ENCODE measurements around the gene ATRAID.

DNA sequence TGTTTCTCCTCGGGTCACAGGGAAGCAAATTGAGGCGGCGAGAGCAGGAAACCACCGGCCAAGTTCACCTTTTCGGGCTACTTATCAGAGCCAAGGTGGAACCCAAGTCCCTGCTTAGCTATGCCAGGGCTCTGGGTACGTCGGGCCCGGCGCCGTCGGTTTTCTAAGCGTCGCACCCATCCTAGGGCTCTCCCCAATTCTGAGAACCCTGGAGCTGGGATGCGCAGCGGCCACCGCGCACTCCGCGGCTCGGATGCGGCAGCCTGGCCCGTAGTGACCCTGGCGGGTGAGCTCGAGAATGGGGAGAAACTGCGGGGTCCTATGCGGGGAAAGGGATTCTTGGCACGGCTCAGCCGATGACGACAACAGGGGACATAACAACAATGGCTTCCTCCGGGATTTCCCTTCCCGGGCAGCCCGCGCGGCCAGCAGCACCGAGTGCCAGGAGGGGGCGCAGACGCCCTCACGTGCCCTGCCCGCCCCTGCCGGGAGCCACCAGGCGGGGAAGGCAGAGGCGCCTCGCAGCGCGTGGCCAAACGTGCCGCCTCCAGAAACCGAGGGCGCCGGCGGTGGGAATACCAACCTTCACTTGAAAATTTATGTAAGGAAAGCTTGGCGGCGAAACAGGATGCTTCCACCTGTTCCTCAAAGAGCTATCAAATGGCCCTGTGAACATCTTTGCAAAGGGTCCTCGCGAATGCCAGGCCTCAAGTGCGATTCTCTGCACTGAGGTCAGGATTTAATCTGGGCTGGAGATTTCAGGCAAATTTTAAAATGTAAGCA, 53.1 kb downstream of the ATRAID start:
- TF ChIP-seq, protein P1, sequence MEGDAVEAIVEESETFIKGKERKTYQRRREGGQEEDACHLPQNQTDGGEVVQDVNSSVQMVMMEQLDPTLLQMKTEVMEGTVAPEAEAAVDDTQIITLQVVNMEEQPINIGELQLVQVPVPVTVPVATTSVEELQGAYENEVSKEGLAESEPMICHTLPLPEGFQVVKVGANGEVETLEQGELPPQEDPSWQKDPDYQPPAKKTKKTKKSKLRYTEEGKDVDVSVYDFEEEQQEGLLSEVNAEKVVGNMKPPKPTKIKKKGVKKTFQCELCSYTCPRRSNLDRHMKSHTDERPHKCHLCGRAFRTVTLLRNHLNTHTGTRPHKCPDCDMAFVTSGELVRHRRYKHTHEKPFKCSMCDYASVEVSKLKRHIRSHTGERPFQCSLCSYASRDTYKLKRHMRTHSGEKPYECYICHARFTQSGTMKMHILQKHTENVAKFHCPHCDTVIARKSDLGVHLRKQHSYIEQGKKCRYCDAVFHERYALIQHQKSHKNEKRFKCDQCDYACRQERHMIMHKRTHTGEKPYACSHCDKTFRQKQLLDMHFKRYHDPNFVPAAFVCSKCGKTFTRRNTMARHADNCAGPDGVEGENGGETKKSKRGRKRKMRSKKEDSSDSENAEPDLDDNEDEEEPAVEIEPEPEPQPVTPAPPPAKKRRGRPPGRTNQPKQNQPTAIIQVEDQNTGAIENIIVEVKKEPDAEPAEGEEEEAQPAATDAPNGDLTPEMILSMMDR (IDR thresholded peaks at IDR 0.05 in 2 of 3, conservative IDR thresholded peaks at IDR 0.05 in 1 of 3; ENCODE audit: control insufficient read depth in 2 of 3, extremely low read depth in 1 of 3, insufficient read depth in 1 of 3, low read depth in 3 of 3, low read length in 3 of 3): peak; percentile 35 to 65 (median 62); a peak in 4 of 6 replicates
- TF ChIP-seq MAX (IDR thresholded peaks at IDR 0.05; ENCODE audit: low read depth, low read length) (no peak), RCOR1 (conservative IDR thresholded peaks at IDR 0.05; ENCODE audit: low read depth, low read length) (no peak), HDAC2 (IDR thresholded peaks at IDR 0.05) (no peak), POLR2A (IDR thresholded peaks at IDR 0.05; ENCODE audit: low read depth, low read length) (no peak), CEBPZ (IDR thresholded peaks at IDR 0.05; ENCODE audit: low read depth, low read length) (no peak), PRDM15 (CRISPR knock-in tag; IDR thresholded peaks at IDR 0.05) (no peak), EZH2 (IDR thresholded peaks at IDR 0.05; ENCODE audit: borderline replicate concordance, control insufficient read depth, low read depth, low read length) (no peak), EGR1 (IDR thresholded peaks at IDR 0.05; ENCODE audit: borderline replicate concordance in 1 of 2, low read depth in 2 of 2, low read length in 2 of 2) (no peak)

Measured in GM12878 (cell line).